Gastrocnemius medialis (tissue), 4 donors: ENCODE measurements around the gene PRDX4. TPM values are rescaled to one million over a fixed set of nuclear protein-coding genes. Genes with fewer than 3 reads are reported as not detected.

Experiments
- ATAC-seq, 2 donors: fragments of 150-250 bp; one replicate each; pipeline ENCODE4 v1.9.1; 2016
- DNase-seq, 2 donors: peaks; one replicate each; pipeline ENCODE4 v3.0.0-alpha.2; 2019
- H3K27ac ChIP-seq, 4 donors: fragments of 200-600 bp; sonication (generic); 1 replicate in 1 of 4; 2 replicates in 3 of 4; pipeline ENCODE4 v1.5.1; 2016 to 2018; ENCODE audit warnings: mild to moderate bottlenecking in 2 of 4, moderate library complexity in 1 of 4
- H3K27me3 ChIP-seq, 3 donors: fragments of 200-600 bp; sonication (generic) in 2 of 3; 1 replicate in 1 of 3; 2 replicates in 2 of 3; pipeline versions ENCODE4 v1.5.1 to v1.6.0; 2016 to 2019; ENCODE audit warnings: mild to moderate bottlenecking in 1 of 3, moderate library complexity in 1 of 3
- H3K36me3 ChIP-seq, 2 donors: fragments of 200-600 bp; sonication (generic) in 1 of 2; one replicate each; pipeline ENCODE4 v1.5.1; 2017 to 2018
- H3K4me1 ChIP-seq, 2 donors: fragments of 200-600 bp; sonication (generic) in 1 of 2; one replicate each; pipeline ENCODE4 v1.5.1; 2016 to 2017; ENCODE audit warnings: mild to moderate bottlenecking in 2 of 2
- H3K4me3 ChIP-seq, 4 donors: fragments of 200-600 bp; sonication (generic) in 3 of 4; 1 replicate in 1 of 4; 2 replicates in 3 of 4; pipeline ENCODE4 v1.5.1; 2016 to 2019; ENCODE audit warnings: mild to moderate bottlenecking in 2 of 4
- H3K9me3 ChIP-seq, 3 donors: fragments of 200-600 bp; sonication (generic) in 2 of 3; 1 replicate in 1 of 3; 2 replicates in 2 of 3; pipeline ENCODE4 v1.5.1; 2016 to 2019
- POLR2A ChIP-seq, 2 donors: fragments of 450-650 bp; IDR thresholded peaks; one replicate each; pipeline ENCODE4 v1.6.1; 2017; ENCODE audit warnings: antibody characterized with exemption in 2 of 2, mild to moderate bottlenecking in 2 of 2, moderate library complexity in 2 of 2
- in situ Hi-C, 4 donors: fragments of 200-750 bp; cut with MboI; loops; one replicate each; pipeline versions ENCODE4 v1.15.0 to v1.8.0; 2017; ENCODE audit warnings: low sequenced_read_pairs in 4 of 4
- intact Hi-C: fragments of 100-400 bp; cut with DNase I; formaldehyde crosslinking; loops from one replicate; pipeline ENCODE4 v1.15.1; 2023; ENCODE audit warnings: low total_unique reads
- total RNA-seq, 4 donors: library from RNA; depleted of rRNA; stranded (reverse); fragments of >200 nt; gene quantifications; one replicate each; pipeline versions ENCODE4 v1.1.0 to v1.2.3, GENCODE V29; 2016
- TF ChIP-seq, protein P1 (sequence below), 5 experiments: fragments of 450-650 bp in 3 of 5; fragments of 200-600 bp in 2 of 5; sonication (generic) in 2 of 5; IDR thresholded peaks in 4 of 5; conservative IDR thresholded peaks in 1 of 5; 1 replicate in 4 of 5; 2 replicates in 1 of 5; pipeline ENCODE4 v1.5.1; 2016 to 2019; ENCODE audit warnings: antibody characterized with exemption in 5 of 5, mild to moderate bottlenecking in 3 of 5, moderate library complexity in 3 of 5

The PRDX4 gene
- total RNA-seq, 4 donors from 2014 or later = 21.2 to 40.7 (median 37.6) TPM

GRCh38 chrX:23628131-23628530 is 39.2 kb upstream of the PRDX4 start:
- no peak for ATAC-seq
- Histone ChIP-seq H3K27me3 (no peaks in the 10 kb centered on the region), H3K4me3 (no peak overlapping the region), H3K36me3 (no peaks in the 10 kb centered on the region), H3K9me3 (no peaks in the 10 kb centered on the region), H3K27ac (no peak overlapping the region), H3K4me1 (no peaks in the 10 kb centered on the region)
- DNase-seq = no peak
- in situ Hi-C loops (no loop called here), intact Hi-C loops (no loop called here)
- TF ChIP-seq POLR2A (IDR thresholded peaks at IDR 0.05) = no peak
- TF ChIP-seq, protein P1, sequence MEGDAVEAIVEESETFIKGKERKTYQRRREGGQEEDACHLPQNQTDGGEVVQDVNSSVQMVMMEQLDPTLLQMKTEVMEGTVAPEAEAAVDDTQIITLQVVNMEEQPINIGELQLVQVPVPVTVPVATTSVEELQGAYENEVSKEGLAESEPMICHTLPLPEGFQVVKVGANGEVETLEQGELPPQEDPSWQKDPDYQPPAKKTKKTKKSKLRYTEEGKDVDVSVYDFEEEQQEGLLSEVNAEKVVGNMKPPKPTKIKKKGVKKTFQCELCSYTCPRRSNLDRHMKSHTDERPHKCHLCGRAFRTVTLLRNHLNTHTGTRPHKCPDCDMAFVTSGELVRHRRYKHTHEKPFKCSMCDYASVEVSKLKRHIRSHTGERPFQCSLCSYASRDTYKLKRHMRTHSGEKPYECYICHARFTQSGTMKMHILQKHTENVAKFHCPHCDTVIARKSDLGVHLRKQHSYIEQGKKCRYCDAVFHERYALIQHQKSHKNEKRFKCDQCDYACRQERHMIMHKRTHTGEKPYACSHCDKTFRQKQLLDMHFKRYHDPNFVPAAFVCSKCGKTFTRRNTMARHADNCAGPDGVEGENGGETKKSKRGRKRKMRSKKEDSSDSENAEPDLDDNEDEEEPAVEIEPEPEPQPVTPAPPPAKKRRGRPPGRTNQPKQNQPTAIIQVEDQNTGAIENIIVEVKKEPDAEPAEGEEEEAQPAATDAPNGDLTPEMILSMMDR (IDR thresholded peaks at IDR 0.05 in 4 of 5, conservative IDR thresholded peaks at IDR 0.05 in 1 of 5) = no peak

- no peaks in the 10 kb centered on the region for H3K36me3 ChIP-seq
- no peaks in the 10 kb centered on the region for H3K9me3 ChIP-seq
- no peak for TF ChIP-seq POLR2A (IDR thresholded peaks at IDR 0.05)
- TF ChIP-seq, protein P1 (IDR thresholded peaks at IDR 0.05 in 4 of 5, conservative IDR thresholded peaks at IDR 0.05 in 1 of 5) = no peak
- ATAC-seq (no peak), DNase-seq (no peak)
- intact Hi-C loops = no loop called here
- H3K27me3 ChIP-seq = no peaks in the 10 kb centered on the region
- H3K4me3 ChIP-seq = no peak overlapping the region
- in situ Hi-C loops = no loop called here
- no peaks in the 10 kb centered on the region for H3K4me1 ChIP-seq
- H3K27ac ChIP-seq = no peak overlapping the region
Measured at GRCh38 chrX:23631136-23631535, 36.2 kb upstream of the PRDX4 start.

- no peaks in the 10 kb centered on the region for H3K27me3 ChIP-seq
- DNase-seq = no peak
- in situ Hi-C loops (no loop called here), intact Hi-C loops (no loop called here)
- H3K4me1 ChIP-seq = no peaks in the 10 kb centered on the region
- H3K9me3 ChIP-seq = no peaks in the 10 kb centered on the region
- no peak for TF ChIP-seq POLR2A (IDR thresholded peaks at IDR 0.05)
- TF ChIP-seq, protein P1 (IDR thresholded peaks at IDR 0.05 in 4 of 5, conservative IDR thresholded peaks at IDR 0.05 in 1 of 5) = peak in 1 of 5 experiments; percentile 25
- no peaks in the 10 kb centered on the region for H3K36me3 ChIP-seq
- ATAC-seq = no peak
- H3K4me3 ChIP-seq = no peak overlapping the region
- H3K27ac ChIP-seq = no peak overlapping the region
Measured at GRCh38 chrX:23633834-23634580, 33.3 kb upstream of the PRDX4 start.

GRCh38 chrX:23637187-23637586 is 30.1 kb upstream of the PRDX4 start:
- no peak for DNase-seq
- peaks cover 0 to 2% (median 0%) of the 10 kb centered on the region in 3 donors for H3K9me3 ChIP-seq
- no peak overlapping the region for H3K4me3 ChIP-seq
- no peaks in the 10 kb centered on the region for H3K4me1 ChIP-seq
- no peak for ATAC-seq
- intact Hi-C loops (no loop called here), in situ Hi-C loops (no loop called here)
- no peak for TF ChIP-seq POLR2A (IDR thresholded peaks at IDR 0.05)
- TF ChIP-seq, protein P1 (IDR thresholded peaks at IDR 0.05 in 4 of 5, conservative IDR thresholded peaks at IDR 0.05 in 1 of 5) = no peak
- H3K27ac ChIP-seq = no peak overlapping the region
- no peaks in the 10 kb centered on the region for H3K27me3 ChIP-seq
- no peaks in the 10 kb centered on the region for H3K36me3 ChIP-seq
